Measurements from ENCODE around the gene ZNF469. TPM values are rescaled to one million over a fixed set of nuclear protein-coding genes. Genes with fewer than 3 reads are reported as not detected.

ZNF469 gene
- total and polyA plus RNA-seq, 2 of the 13 experiments (the other 11 are each of a cell fraction or from before 2014, with no cell fraction given): not detected

DNA sequence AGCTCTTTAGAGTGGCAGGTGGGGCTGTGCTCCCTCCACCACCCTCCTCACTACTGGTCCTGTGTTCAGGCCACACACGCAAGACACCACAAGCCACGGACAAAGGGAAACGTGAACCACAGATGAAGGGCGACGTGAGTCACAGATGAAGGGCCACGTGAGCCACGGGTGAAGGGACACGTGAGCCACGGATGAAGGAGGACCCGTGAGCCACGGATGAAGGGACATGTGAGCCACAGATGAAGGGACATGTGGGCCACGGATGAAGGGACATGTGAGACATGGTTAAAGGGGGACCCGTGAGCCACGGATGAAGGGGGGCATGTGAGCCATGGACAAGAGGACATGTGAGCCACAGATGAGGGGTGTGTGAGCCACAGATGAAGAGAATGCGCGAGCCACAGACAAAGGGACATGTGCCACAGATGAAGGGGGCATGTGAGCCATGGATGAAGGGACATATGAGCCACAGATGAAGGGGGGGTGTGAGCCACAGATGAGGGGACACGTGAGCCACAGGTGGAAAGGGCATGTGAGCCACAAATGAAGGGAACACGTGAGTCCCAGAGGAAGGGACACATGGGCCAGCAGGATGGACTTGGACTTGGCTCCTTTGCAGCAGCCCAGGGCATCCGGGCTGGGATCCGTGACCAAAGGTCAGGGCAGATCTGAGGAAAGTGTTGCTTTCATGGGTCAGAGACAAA, 15.6 kb downstream of the ZNF469 start (continued):
- TF ChIP-seq, protein P1, sequence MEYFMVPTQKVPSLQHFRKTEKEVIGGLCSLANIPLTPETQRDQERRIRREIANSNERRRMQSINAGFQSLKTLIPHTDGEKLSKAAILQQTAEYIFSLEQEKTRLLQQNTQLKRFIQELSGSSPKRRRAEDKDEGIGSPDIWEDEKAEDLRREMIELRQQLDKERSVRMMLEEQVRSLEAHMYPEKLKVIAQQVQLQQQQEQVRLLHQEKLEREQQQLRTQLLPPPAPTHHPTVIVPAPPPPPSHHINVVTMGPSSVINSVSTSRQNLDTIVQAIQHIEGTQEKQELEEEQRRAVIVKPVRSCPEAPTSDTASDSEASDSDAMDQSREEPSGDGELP (IDR thresholded peaks at IDR 0.05; ENCODE audit: borderline replicate concordance, low read depth): no peak
- TF ChIP-seq LCORL (IDR thresholded peaks at IDR 0.05): no peak
- TF ChIP-seq LCORL (CRISPR knock-in tag; IDR thresholded peaks at IDR 0.05): no peak
- no peak for TF ChIP-seq FOXM1 (CRISPR knock-in tag; IDR thresholded peaks at IDR 0.05)
- no peak for TF ChIP-seq NFKB2 (CRISPR knock-in tag; IDR thresholded peaks at IDR 0.05; ENCODE audit: borderline replicate concordance)
- TF ChIP-seq, protein P2, sequence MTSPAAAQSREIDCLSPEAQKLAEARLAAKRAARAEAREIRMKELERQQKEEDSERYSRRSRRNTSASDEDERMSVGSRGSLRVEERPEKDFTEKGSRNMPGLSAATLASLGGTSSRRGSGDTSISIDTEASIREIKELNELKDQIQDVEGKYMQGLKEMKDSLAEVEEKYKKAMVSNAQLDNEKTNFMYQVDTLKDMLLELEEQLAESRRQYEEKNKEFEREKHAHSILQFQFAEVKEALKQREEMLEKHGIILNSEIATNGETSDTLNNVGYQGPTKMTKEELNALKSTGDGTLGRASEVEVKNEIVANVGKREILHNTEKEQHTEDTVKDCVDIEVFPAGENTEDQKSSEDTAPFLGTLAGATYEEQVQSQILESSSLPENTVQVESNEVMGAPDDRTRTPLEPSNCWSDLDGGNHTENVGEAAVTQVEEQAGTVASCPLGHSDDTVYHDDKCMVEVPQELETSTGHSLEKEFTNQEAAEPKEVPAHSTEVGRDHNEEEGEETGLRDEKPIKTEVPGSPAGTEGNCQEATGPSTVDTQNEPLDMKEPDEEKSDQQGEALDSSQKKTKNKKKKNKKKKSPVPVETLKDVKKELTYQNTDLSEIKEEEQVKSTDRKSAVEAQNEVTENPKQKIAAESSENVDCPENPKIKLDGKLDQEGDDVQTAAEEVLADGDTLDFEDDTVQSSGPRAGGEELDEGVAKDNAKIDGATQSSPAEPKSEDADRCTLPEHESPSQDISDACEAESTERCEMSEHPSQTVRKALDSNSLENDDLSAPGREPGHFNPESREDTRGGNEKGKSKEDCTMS (CRISPR knock-in tag; conservative IDR thresholded peaks at IDR 0.05): no peak
- TF ChIP-seq NFATC3 (CRISPR knock-in tag; IDR thresholded peaks at IDR 0.05): no peak
- TF ChIP-seq, protein P3, sequence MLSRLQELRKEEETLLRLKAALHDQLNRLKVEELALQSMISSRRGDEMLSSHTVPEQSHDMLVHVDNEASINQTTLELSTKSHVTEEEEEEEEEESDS (CRISPR knock-in tag; IDR thresholded peaks at IDR 0.05; ENCODE audit: borderline replicate concordance): no peak
- no peak for TF ChIP-seq TMF1 (CRISPR knock-in tag; IDR thresholded peaks at IDR 0.05; ENCODE audit: low read depth)
- TF ChIP-seq ZNF441 (CRISPR knock-in tag; IDR thresholded peaks at IDR 0.05; ENCODE audit: borderline replicate concordance): peak; percentile 26; the same call in 1 of the 2 replicates
- TF ChIP-seq PPARG (CRISPR knock-in tag; conservative IDR thresholded peaks at IDR 0.05): no peak
- TF ChIP-seq NONO (IDR thresholded peaks at IDR 0.05): no peak
- TF ChIP-seq NONO (CRISPR knock-in tag; conservative IDR thresholded peaks at IDR 0.05): no peak
- TF ChIP-seq, protein P4, sequence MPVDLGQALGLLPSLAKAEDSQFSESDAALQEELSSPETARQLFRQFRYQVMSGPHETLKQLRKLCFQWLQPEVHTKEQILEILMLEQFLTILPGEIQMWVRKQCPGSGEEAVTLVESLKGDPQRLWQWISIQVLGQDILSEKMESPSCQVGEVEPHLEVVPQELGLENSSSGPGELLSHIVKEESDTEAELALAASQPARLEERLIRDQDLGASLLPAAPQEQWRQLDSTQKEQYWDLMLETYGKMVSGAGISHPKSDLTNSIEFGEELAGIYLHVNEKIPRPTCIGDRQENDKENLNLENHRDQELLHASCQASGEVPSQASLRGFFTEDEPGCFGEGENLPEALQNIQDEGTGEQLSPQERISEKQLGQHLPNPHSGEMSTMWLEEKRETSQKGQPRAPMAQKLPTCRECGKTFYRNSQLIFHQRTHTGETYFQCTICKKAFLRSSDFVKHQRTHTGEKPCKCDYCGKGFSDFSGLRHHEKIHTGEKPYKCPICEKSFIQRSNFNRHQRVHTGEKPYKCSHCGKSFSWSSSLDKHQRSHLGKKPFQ (CRISPR knock-in tag; IDR thresholded peaks at IDR 0.05; ENCODE audit: insufficient replicate concordance): no peak
- TF ChIP-seq, protein P5, sequence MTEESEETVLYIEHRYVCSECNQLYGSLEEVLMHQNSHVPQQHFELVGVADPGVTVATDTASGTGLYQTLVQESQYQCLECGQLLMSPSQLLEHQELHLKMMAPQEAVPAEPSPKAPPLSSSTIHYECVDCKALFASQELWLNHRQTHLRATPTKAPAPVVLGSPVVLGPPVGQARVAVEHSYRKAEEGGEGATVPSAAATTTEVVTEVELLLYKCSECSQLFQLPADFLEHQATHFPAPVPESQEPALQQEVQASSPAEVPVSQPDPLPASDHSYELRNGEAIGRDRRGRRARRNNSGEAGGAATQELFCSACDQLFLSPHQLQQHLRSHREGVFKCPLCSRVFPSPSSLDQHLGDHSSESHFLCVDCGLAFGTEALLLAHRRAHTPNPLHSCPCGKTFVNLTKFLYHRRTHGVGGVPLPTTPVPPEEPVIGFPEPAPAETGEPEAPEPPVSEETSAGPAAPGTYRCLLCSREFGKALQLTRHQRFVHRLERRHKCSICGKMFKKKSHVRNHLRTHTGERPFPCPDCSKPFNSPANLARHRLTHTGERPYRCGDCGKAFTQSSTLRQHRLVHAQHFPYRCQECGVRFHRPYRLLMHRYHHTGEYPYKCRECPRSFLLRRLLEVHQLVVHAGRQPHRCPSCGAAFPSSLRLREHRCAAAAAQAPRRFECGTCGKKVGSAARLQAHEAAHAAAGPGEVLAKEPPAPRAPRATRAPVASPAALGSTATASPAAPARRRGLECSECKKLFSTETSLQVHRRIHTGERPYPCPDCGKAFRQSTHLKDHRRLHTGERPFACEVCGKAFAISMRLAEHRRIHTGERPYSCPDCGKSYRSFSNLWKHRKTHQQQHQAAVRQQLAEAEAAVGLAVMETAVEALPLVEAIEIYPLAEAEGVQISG (CRISPR knock-in tag; IDR thresholded peaks at IDR 0.05): no peak
- no peak for TF ChIP-seq HNRNPUL1 (IDR thresholded peaks at IDR 0.05; ENCODE audit: low read depth, low read length)
- TF ChIP-seq STAT5B (CRISPR knock-in tag; IDR thresholded peaks at IDR 0.05): no peak
